ENCODE data around the gene MICAL3.
A peak's percentile ranks its signal among the peaks of the same experiment; 100 is the strongest.
"Not testable (repeated sequence)": the region's sequence is repeated elsewhere in the genome, so short reads cannot be mapped to it uniquely, and the experiment has no call there.

The MICAL3 gene

GRCh38 chr22:18028817-18029527 lies 4.6 kb upstream of the MICAL3 start:
- DNase-seq: no peak

DNA sequence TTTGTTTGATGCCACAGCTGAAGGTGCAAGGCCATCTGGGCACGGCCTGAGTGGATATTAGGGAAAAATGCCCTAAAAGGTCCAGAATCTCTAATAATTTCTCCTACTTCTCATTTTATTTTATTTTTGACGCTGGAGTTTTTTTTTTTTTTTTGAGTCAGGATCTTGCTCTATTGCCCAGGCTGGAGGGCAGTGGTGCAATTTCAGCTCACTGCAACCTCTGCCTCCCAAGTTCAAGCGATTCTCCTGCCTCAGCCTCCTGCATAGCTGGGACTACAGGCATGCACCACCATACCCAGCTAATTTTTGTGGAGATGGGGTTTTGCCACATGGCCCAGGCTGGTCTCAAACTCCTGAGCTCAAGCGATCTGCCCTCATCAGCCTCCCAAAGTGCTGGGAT lies 1.5 kb upstream of the MICAL3 start:
- not testable (repeated sequence) for DNase-seq

- DNase-seq: no peak
Observed at GRCh38 chr22:18024956-18025720, 777 bp upstream of the MICAL3 start.

DNA sequence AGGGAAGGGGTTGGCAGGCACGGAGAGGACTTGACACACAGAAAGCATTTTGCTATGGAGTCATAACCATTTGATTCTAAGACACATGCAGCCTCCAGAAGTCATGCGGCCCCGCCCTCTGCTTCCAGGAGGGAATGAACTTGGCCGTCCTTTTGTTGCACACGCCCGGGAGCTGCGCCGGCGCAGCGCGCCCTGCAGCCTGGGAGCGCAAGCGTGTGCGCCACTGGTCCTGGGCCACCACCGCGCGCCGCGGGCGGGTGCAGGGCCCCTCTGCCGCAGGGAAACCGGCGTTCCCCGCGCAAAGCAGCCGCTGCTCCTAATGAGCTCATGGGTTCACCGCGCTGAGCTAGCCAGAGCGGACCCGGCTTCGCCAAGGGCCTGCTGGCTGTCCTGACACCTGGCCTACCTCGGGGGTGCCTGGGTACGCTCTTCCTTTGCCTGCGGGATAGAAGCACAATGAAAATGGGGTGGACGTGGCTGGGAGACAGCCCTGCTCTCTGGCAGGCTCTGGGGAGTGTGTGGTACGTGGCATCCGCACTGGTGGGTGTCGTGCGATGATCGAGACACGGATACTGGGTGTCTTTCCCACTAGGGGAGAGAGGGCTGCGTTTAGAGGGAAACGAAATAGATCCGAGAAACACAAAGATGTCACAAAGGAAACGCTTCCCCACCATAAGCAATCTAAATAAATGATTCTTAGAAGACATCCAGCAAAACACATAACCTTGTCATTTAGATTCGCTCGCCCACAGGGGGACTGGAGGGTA lies 669 bp downstream of the MICAL3 start:
- DNase-seq: peak; percentile 25 to 75 (median 34)

DNA sequence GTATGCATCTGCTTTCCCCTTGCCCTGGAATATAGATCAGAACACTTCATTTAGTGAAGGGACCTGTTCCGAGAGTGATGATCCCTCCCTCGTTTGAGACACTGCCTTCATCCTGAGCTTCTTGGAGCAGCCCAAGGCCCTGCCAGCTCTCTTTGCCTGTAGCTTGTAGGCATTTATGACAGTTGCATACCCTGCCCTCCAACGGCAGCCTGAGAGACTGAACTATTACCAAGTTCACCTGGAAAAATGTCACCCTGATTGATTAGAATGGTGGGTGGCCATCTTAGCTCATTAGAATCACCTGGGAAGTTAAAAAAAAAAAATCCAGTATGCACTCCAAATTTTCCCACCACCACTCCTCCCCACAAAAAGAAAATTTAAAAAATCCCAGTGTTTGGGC lies 1.5 kb downstream of the MICAL3 start:
- DNase-seq: no peak

DNA sequence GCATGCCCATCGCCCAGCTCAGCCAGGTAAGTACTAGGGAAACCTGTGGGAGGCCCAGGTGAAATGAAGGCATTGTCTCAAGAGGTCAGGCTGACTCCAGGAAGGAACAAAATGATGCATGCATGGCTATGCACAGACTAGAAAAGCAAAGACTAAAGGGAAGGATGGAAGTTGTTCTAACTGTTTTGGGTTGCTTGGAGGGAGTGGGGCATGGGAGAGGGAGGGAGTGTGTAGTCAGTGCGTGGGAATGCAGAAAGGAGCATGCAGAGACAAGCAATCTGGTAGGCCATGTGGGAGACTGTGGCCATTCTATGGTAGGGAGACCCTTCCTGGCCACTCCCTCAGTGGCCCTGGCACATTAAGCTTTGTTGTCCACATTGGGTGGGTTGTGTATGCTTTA lies 2.9 kb downstream of the MICAL3 start:
- no peak for DNase-seq

GRCh38 chr22:18020743-18021142 lies 3.6 kb downstream of the MICAL3 start:
- DNase-seq: not testable (repeated sequence)

DNA sequence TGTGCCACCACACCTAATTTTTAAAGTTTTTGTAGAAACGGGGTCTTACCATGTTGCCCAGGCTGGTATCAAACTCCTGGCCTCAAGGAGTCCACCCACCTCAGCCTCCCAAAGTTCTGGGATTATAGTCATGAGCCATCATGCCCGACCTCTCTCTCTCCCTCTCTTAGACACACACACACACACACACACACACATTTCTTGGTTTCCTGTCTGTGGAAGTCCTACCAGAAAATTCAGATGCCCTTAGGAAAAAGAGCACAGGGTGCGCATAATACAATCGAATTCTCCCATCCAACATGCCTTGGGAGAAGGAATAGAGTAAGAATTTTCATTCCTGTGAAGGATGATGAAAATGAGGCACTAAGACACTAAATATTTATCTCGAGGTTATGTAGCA lies 10.4 kb downstream of the MICAL3 start:
- no peak for DNase-seq

DNA sequence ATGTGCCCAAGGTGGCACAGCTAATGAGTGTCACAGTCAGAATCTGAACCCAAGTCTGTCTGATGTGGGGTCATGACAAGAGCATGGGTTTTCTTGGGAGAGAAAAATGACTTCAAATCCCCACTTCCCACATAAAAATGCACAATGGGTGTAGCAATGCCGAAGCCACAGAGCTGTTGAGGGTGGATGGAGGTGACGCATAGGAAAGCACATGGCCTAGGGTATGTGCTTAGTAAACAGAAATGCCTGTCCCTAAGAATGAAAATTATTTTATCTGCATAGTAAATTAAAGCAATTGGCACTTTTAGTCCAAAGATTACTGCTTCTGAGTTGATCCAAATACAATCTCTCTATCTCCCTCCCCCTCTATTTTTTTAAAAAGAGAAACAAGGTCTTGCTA lies 10.9 kb downstream of the MICAL3 start:
- peak in 1 of 3 donors; percentile 39 for DNase-seq

DNA sequence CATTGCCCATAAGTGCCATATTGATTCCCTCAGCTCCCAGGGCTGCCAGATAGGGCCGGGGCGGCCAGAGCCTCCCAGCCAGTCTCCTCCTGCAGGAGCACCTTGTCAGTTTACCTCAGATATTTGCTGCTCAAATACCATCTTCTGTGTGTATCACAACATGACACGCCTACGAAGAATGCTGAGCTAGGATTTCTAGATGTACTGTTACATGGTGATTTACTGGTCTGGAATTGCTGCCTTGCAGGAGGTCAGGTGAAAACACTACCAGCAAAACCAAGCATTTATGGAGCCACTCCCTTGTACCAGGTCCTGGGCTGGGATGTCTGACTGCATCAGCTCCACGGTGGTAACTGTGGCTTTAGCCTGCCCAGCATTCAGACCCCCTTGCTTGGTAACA lies 11.8 kb downstream of the MICAL3 start:
- DNase-seq: no peak

GRCh38 chr22:18010266-18010665 lies 14.1 kb downstream of the MICAL3 start:
- no peak for DNase-seq

GRCh38 chr22:18008136-18008535 lies 16.2 kb downstream of the MICAL3 start:
- no peak for DNase-seq

GRCh38 chr22:18005201-18005926 lies 19.0 kb downstream of the MICAL3 start:
- DNase-seq: no peak

GRCh38 chr22:18001894-18002315 lies 22.5 kb downstream of the MICAL3 start:
- not testable (repeated sequence) for DNase-seq

DNA sequence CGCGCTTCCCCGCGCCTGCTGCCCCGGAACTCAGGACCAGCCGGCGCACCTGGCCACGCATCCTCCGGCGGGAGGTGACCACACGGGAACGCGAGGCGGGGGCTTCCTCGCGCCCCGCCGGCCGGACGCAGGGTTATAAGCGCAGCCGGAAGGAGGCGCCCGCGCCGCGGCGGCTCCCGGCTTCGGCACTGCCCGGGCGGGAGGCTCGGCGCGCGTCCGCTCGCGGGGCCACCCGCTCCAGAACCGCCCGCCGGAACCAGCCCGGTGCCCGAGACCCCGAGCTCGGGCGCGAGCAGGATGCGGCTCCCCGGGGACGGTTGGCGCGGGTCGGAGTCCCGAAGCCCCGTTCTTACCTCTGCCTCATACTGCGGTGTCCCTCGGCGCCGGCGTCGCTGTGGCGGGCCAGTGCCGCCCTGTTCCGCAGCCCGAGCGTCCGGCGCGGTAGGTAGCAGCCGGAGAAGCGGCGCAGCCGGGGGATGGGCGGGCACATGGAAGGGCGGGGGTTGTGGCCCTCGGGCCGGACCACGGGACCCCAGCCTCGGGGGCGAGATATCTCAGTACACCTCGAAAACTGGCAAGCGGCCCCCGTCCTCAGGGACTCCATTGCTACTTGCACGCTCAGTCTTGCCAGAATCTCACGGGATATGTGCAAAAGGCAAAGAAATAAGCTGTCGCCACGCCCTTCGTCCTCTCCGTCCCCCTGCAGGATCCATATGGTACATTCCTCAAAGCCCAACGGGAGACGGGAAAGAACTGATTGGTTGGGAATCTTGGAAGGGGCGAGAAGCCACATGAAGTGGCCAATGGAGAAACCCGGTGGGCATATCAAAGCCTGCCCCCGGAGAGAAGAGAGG lies 23.1 kb downstream of the MICAL3 start:
- DNase-seq: peak; percentile 93 to 95 (median 94)

DNA sequence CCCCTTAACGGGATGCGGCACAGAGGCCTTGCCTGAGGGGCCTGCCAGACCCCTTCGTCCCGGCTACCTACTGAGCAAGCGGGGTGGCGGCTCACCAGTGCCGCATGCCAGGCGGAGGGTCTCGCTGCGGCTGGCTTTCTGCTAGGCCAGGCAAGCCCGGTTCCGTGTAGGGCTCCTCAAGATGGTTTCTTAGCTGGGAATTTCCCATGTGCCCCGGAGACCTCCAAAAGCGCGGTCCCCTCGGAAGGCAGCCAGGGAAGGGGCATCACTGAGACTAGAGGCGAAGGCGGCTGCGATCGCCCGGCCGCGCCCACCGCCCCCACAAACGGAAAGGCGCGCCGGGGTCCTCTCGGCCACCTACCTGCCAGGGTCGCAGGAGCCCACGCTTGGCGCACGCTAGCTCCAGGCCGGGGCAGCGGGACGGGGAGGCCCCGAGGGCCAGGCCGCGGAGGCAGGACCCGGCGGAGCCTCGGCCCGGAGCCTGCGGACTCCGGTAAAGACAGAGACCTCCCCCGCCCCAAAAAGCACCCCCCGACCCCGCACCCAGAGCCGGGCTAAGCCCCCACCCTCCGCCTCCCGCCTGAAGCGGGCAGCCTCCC lies 23.8 kb downstream of the MICAL3 start:
- DNase-seq: peak in 1 of 3 donors; percentile 21

- no peak for DNase-seq
Observed at GRCh38 chr22:17999851-18000250, 24.5 kb downstream of the MICAL3 start.

- no peak for DNase-seq
Observed at GRCh38 chr22:17998913-17999312, 25.4 kb downstream of the MICAL3 start.

- no peak for DNase-seq
Observed at GRCh38 chr22:17997456-17997855, 26.9 kb downstream of the MICAL3 start.

GRCh38 chr22:17995256-17995655 lies 29.1 kb downstream of the MICAL3 start:
- not testable (repeated sequence) for DNase-seq

- DNase-seq: no peak
Observed at GRCh38 chr22:17994424-17995108, 29.8 kb downstream of the MICAL3 start.

Measured in suppressor macrophage treated with lipopolysaccharide for 1 hour (primary cell).